K562 (cell line): ENCODE measurements around the gene SLC7A1. TPM values are rescaled to one million over a fixed set of nuclear protein-coding genes. Genes with fewer than 3 reads are reported as not detected.
A peak's percentile ranks its signal among the peaks of the same experiment; 100 is the strongest.

Experiments used
- ATAC-seq: fragments of 200-7000 bp; cut with Tn5 transposase; 3 replicates; pipeline ENCODE4 v1.9.1; 2020; ENCODE audit warnings: moderate library complexity
- BruUV-seq: library from RNA; stranded (reverse); fragments of 400-500 nt; replicated peaks from 2 replicates; lab custom pipeline; 2021; lab: Mats Ljungman, UMichigan
- CTCF ChIA-PET: fragments of 300-600 bp; formaldehyde crosslinking; extraction: SDS; loops from one replicate; lab custom pipeline; 2021; ENCODE audit warnings: low intra/inter-chr PET ratio; lab: Yijun Ruan, JAX
- POLR2A ChIA-PET: fragments of 300-600, 350-650 bp; sonication (Branson Sonifier 250); formaldehyde crosslinking; extraction: SDS; loops from one replicate; lab custom pipeline; 2021; ENCODE audit warnings: antibody characterized with exemption, inconsistent platforms; lab: Yijun Ruan, JAX
- DNase-seq, 4 experiments: peaks; one replicate each; pipeline versions ENCODE4 v3.0.0 to v3.0.0-alpha.2; 2011 to 2018; ENCODE audit warnings: low spot score in 3 of 4, mixed read lengths in 3 of 4; ENCODE audit errors: extremely low read depth in 1 of 4
- FAIRE-seq: peaks from 2 replicates; lab custom pipeline; 2011; peaks lifted over from hg19 to GRCh38; lab: Jason Lieb, UNC
- H2AFZ ChIP-seq: 2 replicates; pipeline ENCODE4 v1.6.0; 2011; ENCODE audit warnings: low read depth, low read length, control low read depth, inconsistent platforms
- H3K27ac ChIP-seq: fragments of 200-600 bp; 3 replicates; pipeline ENCODE4 v1.8.0; 2011; ENCODE audit warnings: low read depth, mild to moderate bottlenecking, control low read depth, inconsistent platforms, low read length, moderate library complexity, mixed read lengths; ENCODE audit errors: extremely low read depth
- H3K27me3 ChIP-seq, 2 experiments: fragments of 300-600 bp in 1 of 2; 2 replicates in 1 of 2; 3 replicates in 1 of 2; pipeline versions ENCODE4 v1.6.0 to v1.8.0; 2011; ENCODE audit warnings: inconsistent platforms in 2 of 2, low read length in 2 of 2, mild to moderate bottlenecking in 1 of 2, mixed read lengths in 1 of 2, moderate library complexity in 1 of 2; ENCODE audit not compliant: control insufficient read depth in 2 of 2, insufficient read depth in 2 of 2
- H3K36me3 ChIP-seq: fragments of 300-600 bp; 3 replicates; pipeline ENCODE4 v1.8.0; 2011; ENCODE audit warnings: mild to moderate bottlenecking, low read length, inconsistent platforms; ENCODE audit not compliant: control insufficient read depth, insufficient read depth
- H3K4me1 ChIP-seq, 2 experiments: fragments of 200-600 bp in 1 of 2; replicated peaks in 1 of 2; 2 replicates in 1 of 2; 3 replicates in 1 of 2; pipeline versions ENCODE4 v1.5.1 to v1.8.0; 2011; ENCODE audit warnings: inconsistent platforms in 2 of 2, low read length in 2 of 2, mild to moderate bottlenecking in 1 of 2, mixed read lengths in 1 of 2, moderate library complexity in 1 of 2; ENCODE audit not compliant: control insufficient read depth in 2 of 2, insufficient read depth in 2 of 2
- H3K4me2 ChIP-seq: 2 replicates; pipeline ENCODE4 v1.6.1; 2011; ENCODE audit warnings: low read length, control low read depth, inconsistent platforms, mixed read lengths; ENCODE audit not compliant: insufficient read depth
- H3K4me3 ChIP-seq: fragments of 200-600 bp; sonication (generic), shearing (Covaris generic); 2 replicates; pipeline ENCODE4 v1.5.1; 2016; ENCODE audit warnings: control low read depth, inconsistent platforms
- H3K79me2 ChIP-seq: fragments of 200-600 bp; 3 replicates; pipeline ENCODE4 v1.8.0; 2011; ENCODE audit warnings: low read length, inconsistent platforms; ENCODE audit not compliant: control insufficient read depth, insufficient read depth
- H3K9ac ChIP-seq, 2 experiments: 2 replicates each; pipeline versions ENCODE4 v1.6.0 to v1.6.1; 2011; ENCODE audit warnings: low read depth in 2 of 2, low read length in 2 of 2, control low read depth in 1 of 2, inconsistent platforms in 1 of 2, mild to moderate bottlenecking in 1 of 2, mixed read lengths in 1 of 2; ENCODE audit not compliant: insufficient read depth in 1 of 2
- H3K9me1 ChIP-seq: one replicate; pipeline ENCODE4 v1.6.0; 2011; ENCODE audit warnings: inconsistent platforms, mild to moderate bottlenecking, low read length, moderate library complexity; ENCODE audit not compliant: control insufficient read depth, insufficient read depth
- H3K9me3 ChIP-seq: replicated peaks from 2 replicates; pipeline ENCODE4 v1.5.1; 2011; ENCODE audit warnings: low read depth, low read length, inconsistent platforms; ENCODE audit not compliant: control insufficient read depth, insufficient read depth
- H4K20me1 ChIP-seq: replicated peaks from 2 replicates; pipeline ENCODE4 v1.6.1; 2011; ENCODE audit warnings: low read length, inconsistent platforms, mixed read lengths; ENCODE audit not compliant: control insufficient read depth, insufficient read depth
- POLR2G ChIP-seq: fragments of 200-400 bp; formaldehyde crosslinking; IDR thresholded peaks from 2 replicates; pipeline ENCODE4 v1.6.1; 2017; ENCODE audit warnings: low read depth, mild to moderate bottlenecking, antibody characterized with exemption, low read length, moderate library complexity
- ZNF277 ChIP-seq: fragments of 250-450 bp; sonication (Bioruptor Pico); IDR thresholded peaks from 2 replicates; pipeline ENCODE4 v1.8.0; 2022; ENCODE audit warnings: inconsistent platforms, mild to moderate bottlenecking, moderate library complexity, borderline replicate concordance
- WGBS: fragments of 100-300 bp; shearing (Covaris generic); methylation state at CpG from one replicate; pipeline ENCODE4 v1.1.6; 2016; ENCODE audit warnings: low coverage, mixed read lengths; ENCODE audit not compliant: insufficient coverage; ENCODE audit errors: missing lambda C conversion rate; 5-methylcytosine and 5-hydroxymethylcytosine counted together
- in situ Hi-C: fragments of 300-500 bp; cut with MboI; formaldehyde crosslinking; loops from 4 replicates; pipeline ENCODE4 v1.15.0; 2018; ENCODE audit warnings: inconsistent platforms, mixed read lengths
- intact Hi-C: fragments of 100-400 bp; cut with micrococcal nuclease; formaldehyde crosslinking; loops from 2 replicates; pipeline ENCODE4 v1.14.2; 2022
- polyA plus RNA-seq, 8 experiments: library from polyadenylated mRNA; depleted of rRNA in 4 of 8; stranded (reverse) in 5 of 8; unstranded in 3 of 8; fragments of >200 nt; fragmentation: Nextera tagmentation in 2 of 8; fragmentation: Illumina TruSeq in 1 of 8; extraction: Ambion mirVana in 2 of 8; extraction: Trizol in 1 of 8; gene quantifications; 2 replicates each; pipeline versions ENCODE4 v1.2.1 to v1.2.3, GENCODE V29; 2011 to 2014; ENCODE audit warnings: inconsistent platforms in 1 of 8, missing spikeins in 1 of 8
- total RNA-seq, 7 experiments: library from RNA; depleted of rRNA in 6 of 7; stranded (reverse); fragments of >200 nt in 6 of 7; fragmentation: Illumina TruSeq in 2 of 7; extraction: Trizol in 2 of 7; gene quantifications; 2 replicates each; pipeline versions ENCODE4 v1.2.1 to v1.2.3, GENCODE V29; 2011 to 2021; ENCODE audit warnings: low replicate concordance in 1 of 7

SLC7A1 gene
- total and polyA plus RNA-seq, 9 of the 15 experiments (the other 6 are each of a cell fraction or from before 2014, with no cell fraction given) = 3.3 to 69.7 (median 10.8) TPM

GRCh38 chr13:29587645-29588044 lies 7.8 kb downstream of the SLC7A1 start:
- Histone ChIP-seq H3K9ac (peak overlapping the region in 1 of 2 experiments; percentile 35; a peak in 1 of 4 replicates), H3K4me3 (no peak overlapping the region), H2AFZ (no peak overlapping the region), H3K9me3 (no peaks in the 10 kb centered on the region), H3K27ac (no peak overlapping the region), H3K27me3 (no peaks in the 10 kb centered on the region), H3K4me2 (no peak overlapping the region), H3K79me2 (peaks cover 99% of the 10 kb centered on the region), H3K36me3 (peaks cover 29% of the 10 kb centered on the region; the same call in 2 of the 3 replicates), H3K9me1 (peaks cover 20% of the 10 kb centered on the region), H3K4me1 (peaks cover 18 to 20% of the 10 kb centered on the region in 2 experiments; a peak in 4 of 5 replicates), H4K20me1 (peaks cover 87% of the 10 kb centered on the region)
- no peak for FAIRE-seq
- intact Hi-C loops (no loop called here), in situ Hi-C loops (no loop called here)
- CTCF ChIA-PET = no interaction called here
- TF ChIP-seq ZNF277 (CRISPR knock-in tag) (no peak), POLR2G (0 out of 2 replicates have a peak, but pooled peaks have one; percentile 17)
- BruUV-seq = no TSS peak
- 54% methylated on average over 5 of the region's 7 CpGs for WGBS
- DNase-seq = peak in 1 of 4 experiments; percentile 15
- ATAC-seq = peak; percentile 8; the same call in 1 of the 3 replicates
- POLR2A ChIA-PET = interaction anchor here (0.5 kb wide), 1 partner anchor 1303 kb away, joined by 3 read pairs; no protein-coding TSS in a partner anchor
